Breast epithelium (tissue), 4 donors: ENCODE measurements around the gene FBXO4. TPM values are rescaled to one million over a fixed set of nuclear protein-coding genes. Genes with fewer than 3 reads are reported as not detected.
A peak's percentile ranks its signal among the peaks of the same experiment; 100 is the strongest.

Experiments
- DNase-seq, 2 donors: peaks; one replicate each; pipeline ENCODE4 v3.0.0-alpha.2; 2019; ENCODE audit warnings: low spot score in 2 of 2
- H3K27ac ChIP-seq, 2 donors: fragments of 200-600 bp; sonication (generic) in 1 of 2; one replicate each; pipeline ENCODE4 v1.5.1; 2016 to 2019; ENCODE audit warnings: mild to moderate bottlenecking in 1 of 2
- H3K27me3 ChIP-seq, 2 donors: fragments of 200-600 bp; sonication (generic) in 1 of 2; one replicate each; pipeline versions ENCODE4 v1.5.1 to v1.6.0; 2017 to 2019; ENCODE audit warnings: control low read depth in 1 of 2, mild to moderate bottlenecking in 1 of 2
- H3K36me3 ChIP-seq: fragments of 200-600 bp; one replicate; pipeline ENCODE4 v1.5.1; 2019
- H3K4me1 ChIP-seq, 2 donors: fragments of 200-600 bp; sonication (generic); one replicate each; pipeline ENCODE4 v1.5.1; 2016 to 2019; ENCODE audit warnings: control low read depth in 1 of 2
- H3K4me3 ChIP-seq, 3 donors: fragments of 200-600 bp; sonication (generic); 1 replicate in 2 of 3; 2 replicates in 1 of 3; pipeline ENCODE4 v1.5.1; 2016 to 2019; ENCODE audit warnings: mild to moderate bottlenecking in 3 of 3, moderate library complexity in 2 of 3
- H3K9me3 ChIP-seq, 2 donors: fragments of 200-600 bp; sonication (generic) in 1 of 2; one replicate each; pipeline ENCODE4 v1.5.1; 2016 to 2019; ENCODE audit warnings: control low read depth in 1 of 2
- CTCF ChIP-seq, 3 donors: fragments of 450-650 bp; IDR thresholded peaks; one replicate each; pipeline ENCODE4 v1.5.1; 2016 to 2017; ENCODE audit warnings: antibody characterized with exemption in 3 of 3, mild to moderate bottlenecking in 3 of 3, moderate library complexity in 3 of 3
- POLR2A ChIP-seq: fragments of 450-650 bp; IDR thresholded peaks from one replicate; pipeline ENCODE4 v1.6.1; 2016; ENCODE audit warnings: antibody characterized with exemption, mild to moderate bottlenecking, moderate library complexity
- POLR2AphosphoS5 ChIP-seq, 3 donors: sonication (generic); formaldehyde crosslinking; IDR thresholded peaks; one replicate each; pipeline ENCODE4 v1.6.1; 2017; ENCODE audit warnings: antibody characterized with exemption in 3 of 3
- intact Hi-C: fragments of 100-400 bp; cut with DNase I; formaldehyde crosslinking; loops from one replicate; pipeline ENCODE4 v1.15.1; 2023; ENCODE audit warnings: low total_unique reads
- total RNA-seq, 3 donors: library from RNA; depleted of rRNA; stranded (reverse); fragments of >200 nt; gene quantifications; one replicate each; pipeline ENCODE4 v1.1.0, GENCODE V29; 2016

FBXO4 gene
- total RNA-seq, 3 donors from 2014 or later = 13.6 to 34.7 (median 16.7) TPM

GRCh38 chr5:41918105-41918504 is 7.0 kb upstream of the FBXO4 start:
- TF ChIP-seq CTCF (IDR thresholded peaks at IDR 0.05) = no peak
- no peak for TF ChIP-seq POLR2A
- TF ChIP-seq POLR2AphosphoS5 (IDR thresholded peaks at IDR 0.05) = no peak
- no peaks in the 10 kb centered on the region for H3K27me3 ChIP-seq
- no peaks in the 10 kb centered on the region for H3K4me1 ChIP-seq
- no peak for DNase-seq
- H3K27ac ChIP-seq = no peak overlapping the region
- H3K9me3 ChIP-seq = no peaks in the 10 kb centered on the region
- intact Hi-C loops = no loop called here
- no peaks in the 10 kb centered on the region for H3K36me3 ChIP-seq
- H3K4me3 ChIP-seq = no peak overlapping the region

- Histone ChIP-seq H3K4me1 (no peaks in the 10 kb centered on the region), H3K27ac (no peak overlapping the region), H3K9me3 (no peaks in the 10 kb centered on the region), H3K27me3 (no peaks in the 10 kb centered on the region), H3K4me3 (no peak overlapping the region), H3K36me3 (no peaks in the 10 kb centered on the region)
- intact Hi-C loops = no loop called here
- no peak for DNase-seq
- TF ChIP-seq POLR2AphosphoS5 (IDR thresholded peaks at IDR 0.05) = no peak
These were observed 3.9 kb upstream of the FBXO4 start for GRCh38 chr5:41921166-41921565.

DNA sequence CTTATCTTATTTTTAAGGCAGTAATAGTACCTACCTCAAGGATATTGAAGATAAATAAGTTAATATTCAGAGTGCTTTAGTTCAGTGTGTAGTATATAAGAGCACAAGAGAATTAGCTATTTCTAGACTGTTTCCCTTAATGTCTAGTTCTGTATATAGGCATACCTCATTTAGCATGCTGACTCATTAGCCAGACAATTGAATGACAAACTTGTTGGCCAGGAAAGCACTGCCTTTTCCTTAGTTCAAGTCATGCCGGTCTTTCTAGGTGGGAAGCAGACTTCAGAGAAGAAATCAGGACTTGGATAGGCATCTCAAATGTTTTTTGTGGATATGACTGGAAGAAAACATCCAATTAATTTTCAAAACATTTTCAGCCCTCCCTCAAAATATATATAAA is 3.2 kb upstream of the FBXO4 start:
- no peak overlapping the region for H3K27ac ChIP-seq
- no peak for DNase-seq
- H3K36me3 ChIP-seq = no peaks in the 10 kb centered on the region
- no peaks in the 10 kb centered on the region for H3K4me1 ChIP-seq
- no peaks in the 10 kb centered on the region for H3K27me3 ChIP-seq
- intact Hi-C loops = no loop called here
- no peaks in the 10 kb centered on the region for H3K9me3 ChIP-seq
- TF ChIP-seq POLR2A (no peak), POLR2AphosphoS5 (IDR thresholded peaks at IDR 0.05) (no peak), CTCF (IDR thresholded peaks at IDR 0.05) (no peak)
- H3K4me3 ChIP-seq = no peak overlapping the region

DNA sequence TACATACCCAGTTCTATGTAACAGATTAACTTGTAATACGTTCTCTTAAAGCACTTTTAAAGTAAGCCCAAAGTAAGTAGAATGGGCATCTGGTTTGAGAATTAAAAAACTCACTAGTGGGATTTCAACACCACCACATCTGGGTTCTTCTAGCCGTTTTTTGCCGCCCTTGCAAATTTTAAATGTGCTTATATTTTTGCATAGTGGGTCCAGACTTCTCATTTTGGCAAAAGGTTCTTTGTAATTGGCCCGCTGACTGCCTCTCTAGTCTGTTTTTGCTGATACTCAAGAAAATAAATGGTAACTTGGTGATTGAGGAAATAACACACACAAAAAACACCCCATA is 582 bp upstream of the FBXO4 start:
- Histone ChIP-seq H3K27me3 (no peaks in the 10 kb centered on the region), H3K36me3 (no peaks in the 10 kb centered on the region), H3K4me3 (peak overlapping the region; percentile 61 to 77 (median 76)), H3K4me1 (no peaks in the 10 kb centered on the region), H3K9me3 (no peaks in the 10 kb centered on the region), H3K27ac (peak overlapping the region; percentile 97 to 98)
- intact Hi-C loops = no loop called here
- TF ChIP-seq POLR2A (no peak), POLR2AphosphoS5 (IDR thresholded peaks at IDR 0.05) (no peak), CTCF (IDR thresholded peaks at IDR 0.05) (no peak)
- DNase-seq = no peak

DNA sequence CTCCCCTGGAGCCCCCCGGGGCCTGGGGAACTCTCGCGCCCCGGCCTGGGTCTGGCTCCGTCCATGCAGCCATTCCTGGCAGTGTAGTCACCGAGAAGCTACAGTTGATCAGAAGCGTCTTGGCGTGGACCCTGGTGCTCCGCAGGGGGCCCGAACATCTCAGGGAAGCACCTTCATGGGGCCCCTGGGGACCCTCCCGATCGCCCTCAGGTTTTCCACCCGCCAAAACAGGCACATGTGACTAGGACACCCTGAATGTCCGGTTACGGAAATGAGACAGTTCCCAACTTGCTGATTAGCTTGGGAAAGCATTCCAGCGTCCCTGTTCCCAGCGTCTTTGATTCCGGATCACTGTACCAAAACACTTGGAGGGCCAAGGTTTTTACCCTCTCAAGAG is 472 bp downstream of the FBXO4 start:
- Histone ChIP-seq H3K4me3 (peak overlapping the region; percentile 61 to 77 (median 76)), H3K9me3 (no peaks in the 10 kb centered on the region), H3K27ac (peak overlapping the region; percentile 97 to 98), H3K4me1 (no peaks in the 10 kb centered on the region), H3K27me3 (no peaks in the 10 kb centered on the region), H3K36me3 (no peaks in the 10 kb centered on the region)
- TF ChIP-seq POLR2AphosphoS5 (IDR thresholded peaks at IDR 0.05) = no peak
- no peak for TF ChIP-seq POLR2A
- TF ChIP-seq CTCF (IDR thresholded peaks at IDR 0.05) = no peak
- peak in 1 of 2 donors; percentile 24 for DNase-seq
- intact Hi-C loops = no loop called here

DNA sequence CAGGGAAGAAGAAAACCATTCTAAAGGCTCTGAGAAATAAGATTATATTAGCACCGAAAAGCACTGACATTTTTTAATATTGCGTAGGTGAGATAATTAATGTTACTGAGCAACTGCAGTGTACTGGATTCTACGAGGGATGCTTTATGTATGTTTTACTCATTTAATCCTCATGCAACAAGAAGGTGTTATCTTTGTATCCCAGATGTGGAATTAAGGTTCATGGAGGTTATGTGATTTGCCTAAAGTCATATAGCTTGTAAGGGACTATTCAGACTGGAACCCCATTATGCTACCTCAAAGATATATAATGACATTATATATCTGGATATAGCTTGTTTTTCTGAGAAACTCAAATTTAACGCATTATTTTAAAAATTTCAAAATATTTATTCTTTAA is 2.5 kb downstream of the FBXO4 start:
- Histone ChIP-seq H3K27me3 (no peaks in the 10 kb centered on the region), H3K27ac (no peak overlapping the region), H3K9me3 (no peaks in the 10 kb centered on the region), H3K4me1 (no peaks in the 10 kb centered on the region), H3K36me3 (no peaks in the 10 kb centered on the region), H3K4me3 (no peak overlapping the region)
- TF ChIP-seq CTCF (IDR thresholded peaks at IDR 0.05) (no peak), POLR2A (no peak), POLR2AphosphoS5 (IDR thresholded peaks at IDR 0.05) (no peak)
- intact Hi-C loops = no loop called here
- DNase-seq = no peak
